Breast epithelium (tissue), 3 donors: Measurements from ENCODE around the gene SP6.

Source experiments
- POLR2A ChIP-seq: fragments of 450-650 bp; IDR thresholded peaks from one replicate; pipeline ENCODE4 v1.6.1; 2016; ENCODE audit warnings: antibody characterized with exemption, mild to moderate bottlenecking, moderate library complexity
- POLR2AphosphoS5 ChIP-seq, 3 donors: sonication (generic); formaldehyde crosslinking; IDR thresholded peaks; one replicate each; pipeline ENCODE4 v1.6.1; 2017; ENCODE audit warnings: antibody characterized with exemption in 3 of 3
- TF ChIP-seq, protein P1 (sequence below), 3 donors: fragments of 450-650 bp; IDR thresholded peaks; one replicate each; pipeline ENCODE4 v1.5.1; 2016 to 2017; ENCODE audit warnings: antibody characterized with exemption in 3 of 3, mild to moderate bottlenecking in 3 of 3, moderate library complexity in 3 of 3

DNA sequence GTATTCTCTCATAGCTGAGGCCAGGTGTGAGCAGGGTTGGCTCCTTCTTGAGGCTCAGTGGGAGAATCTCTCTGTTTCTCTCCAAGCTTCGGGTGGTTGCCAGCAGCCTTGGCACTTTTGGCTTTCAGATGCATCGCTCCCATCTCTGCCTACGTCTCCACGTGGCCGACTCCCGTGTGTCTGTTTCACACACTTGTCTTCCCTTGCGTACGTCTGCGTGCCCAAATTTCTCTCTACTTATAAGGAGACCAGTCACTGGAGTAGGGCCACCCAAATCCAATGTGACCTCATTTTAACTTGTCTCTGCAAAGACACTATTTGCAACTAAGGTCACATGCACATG, 44.1 kb downstream of the SP6 start:
- TF ChIP-seq, protein P1, sequence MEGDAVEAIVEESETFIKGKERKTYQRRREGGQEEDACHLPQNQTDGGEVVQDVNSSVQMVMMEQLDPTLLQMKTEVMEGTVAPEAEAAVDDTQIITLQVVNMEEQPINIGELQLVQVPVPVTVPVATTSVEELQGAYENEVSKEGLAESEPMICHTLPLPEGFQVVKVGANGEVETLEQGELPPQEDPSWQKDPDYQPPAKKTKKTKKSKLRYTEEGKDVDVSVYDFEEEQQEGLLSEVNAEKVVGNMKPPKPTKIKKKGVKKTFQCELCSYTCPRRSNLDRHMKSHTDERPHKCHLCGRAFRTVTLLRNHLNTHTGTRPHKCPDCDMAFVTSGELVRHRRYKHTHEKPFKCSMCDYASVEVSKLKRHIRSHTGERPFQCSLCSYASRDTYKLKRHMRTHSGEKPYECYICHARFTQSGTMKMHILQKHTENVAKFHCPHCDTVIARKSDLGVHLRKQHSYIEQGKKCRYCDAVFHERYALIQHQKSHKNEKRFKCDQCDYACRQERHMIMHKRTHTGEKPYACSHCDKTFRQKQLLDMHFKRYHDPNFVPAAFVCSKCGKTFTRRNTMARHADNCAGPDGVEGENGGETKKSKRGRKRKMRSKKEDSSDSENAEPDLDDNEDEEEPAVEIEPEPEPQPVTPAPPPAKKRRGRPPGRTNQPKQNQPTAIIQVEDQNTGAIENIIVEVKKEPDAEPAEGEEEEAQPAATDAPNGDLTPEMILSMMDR (IDR thresholded peaks at IDR 0.05): no peak
- TF ChIP-seq POLR2AphosphoS5 (IDR thresholded peaks at IDR 0.05) (no peak), POLR2A (no peak)
